Hindlimb muscle (tissue), 1 donor: ENCODE results near the gene GBX2. TPM values are rescaled to one million over a fixed set of nuclear protein-coding genes. Genes with fewer than 3 reads are reported as not detected.

Source experiments
- DNase-seq: peaks from one replicate; pipeline ENCODE4 v3.0.0-alpha.2; 2013
- polyA plus RNA-seq: library from polyadenylated mRNA; unstranded; fragments of 120-200 nt; gene quantifications from one replicate; pipeline ENCODE4 v1.2.1, GENCODE V29; 2013; ENCODE audit not compliant: insufficient read length

Gene GBX2
- 0.22 TPM for polyA plus RNA-seq

- DNase-seq = peak; percentile 58
These were observed at the start of gene GBX2 for GRCh38 chr2:236168110-236169080. Gene GBX2 (minus strand): TSS chr2:236168386. CDS start chr2:236167971, 415 bp downstream.

DNA sequence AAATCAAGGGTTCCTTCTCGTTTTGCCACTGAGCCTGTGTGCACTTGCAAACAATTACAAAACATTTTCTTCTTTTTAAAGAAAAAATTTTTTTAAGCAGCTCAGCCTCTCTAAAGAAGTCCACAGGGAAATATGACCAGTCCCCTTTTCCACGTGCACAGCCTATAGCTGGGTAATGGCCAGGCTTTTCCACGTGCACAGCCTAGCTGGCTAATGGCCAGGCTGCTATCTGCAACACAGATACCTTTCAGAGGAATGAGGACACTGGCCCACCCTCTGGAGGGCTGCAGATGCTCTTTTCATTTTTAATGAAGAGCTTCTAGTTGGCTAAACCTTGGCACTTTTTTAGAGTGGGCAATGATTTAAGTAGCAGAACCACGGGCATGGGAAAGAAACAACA is 49.7 kb upstream of the GBX2 start:
- DNase-seq = no peak

DNA sequence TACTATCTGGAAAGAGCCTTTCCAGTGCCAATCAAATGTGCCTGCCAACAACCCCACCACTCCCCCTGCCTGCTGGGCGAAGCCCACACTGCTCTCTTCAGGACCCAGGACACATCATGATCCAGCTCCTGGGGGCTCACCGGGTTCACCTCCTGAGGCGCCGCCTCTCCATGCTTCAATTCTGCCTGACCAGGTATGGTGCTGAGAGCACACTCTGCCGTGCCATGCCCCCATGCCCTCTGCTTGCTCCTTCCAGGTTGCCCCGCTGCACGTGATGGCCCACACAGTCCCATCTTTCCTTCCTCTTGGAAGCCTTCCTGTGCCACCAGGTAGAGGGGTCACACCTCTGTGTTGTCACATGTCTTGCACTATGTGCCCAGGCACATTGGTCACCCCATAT is 48.5 kb upstream of the GBX2 start:
- no peak for DNase-seq

GRCh38 chr2:236215761-236216333 is 47.7 kb upstream of the GBX2 start:
- no peak for DNase-seq

- DNase-seq = no peak
These were observed 47.0 kb upstream of the GBX2 start for GRCh38 chr2:236215196-236215595.

DNA sequence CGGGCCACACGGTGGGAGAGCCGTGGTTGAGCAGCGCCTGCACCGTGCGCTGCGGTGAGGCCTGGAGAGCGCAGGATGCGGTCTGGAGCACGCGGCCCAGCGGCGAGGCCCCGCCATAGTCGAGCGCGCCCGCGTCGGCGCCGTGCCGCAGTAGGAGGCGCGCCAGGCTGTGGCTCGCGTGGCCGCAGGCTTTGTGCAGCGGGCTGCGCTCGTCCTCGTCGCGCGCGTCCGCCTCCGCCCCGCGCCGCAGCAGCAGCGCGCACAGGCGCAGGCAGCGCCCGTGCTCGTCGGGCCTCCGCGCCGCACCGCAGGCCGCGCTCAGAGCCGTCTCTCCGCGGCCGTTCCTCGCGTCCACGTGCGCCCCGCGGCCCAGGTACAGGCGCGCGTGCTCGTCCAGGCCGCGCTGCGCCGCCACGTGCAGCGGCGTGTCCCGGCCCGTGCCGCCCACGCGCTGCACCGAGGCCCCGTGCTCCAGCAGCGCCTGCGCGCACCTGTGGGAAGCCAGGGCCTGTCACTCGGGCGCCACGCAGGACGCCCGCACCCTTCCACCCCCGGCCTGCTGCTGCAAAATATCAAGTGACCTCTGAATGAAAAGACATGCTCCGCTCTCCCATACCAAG is 46.3 kb upstream of the GBX2 start:
- peak; percentile 10 for DNase-seq

DNA sequence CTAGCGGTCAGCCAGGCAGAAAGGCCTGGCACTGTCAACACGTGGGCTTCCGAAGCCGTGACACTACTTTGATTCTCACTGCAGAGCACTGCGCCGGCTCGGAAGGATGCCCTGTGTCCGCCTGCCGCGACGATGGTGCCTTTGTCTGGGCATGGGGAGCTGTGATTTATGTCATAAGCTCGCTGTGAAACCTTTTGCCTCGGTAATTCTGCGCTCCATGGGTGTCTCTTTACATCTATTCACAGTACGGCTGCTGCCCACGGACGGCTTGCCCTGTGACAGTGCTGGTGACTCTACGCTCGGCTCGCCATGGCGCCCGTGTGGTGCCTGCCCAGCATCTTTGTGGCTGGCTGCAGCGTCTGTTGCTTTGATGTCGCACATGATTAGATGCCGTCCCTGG is 43.1 kb upstream of the GBX2 start:
- no peak for DNase-seq

- no peak for DNase-seq
These were observed 42.4 kb upstream of the GBX2 start for GRCh38 chr2:236210536-236210935.

GRCh38 chr2:236209996-236210395 is 41.8 kb upstream of the GBX2 start:
- no peak for DNase-seq

DNA sequence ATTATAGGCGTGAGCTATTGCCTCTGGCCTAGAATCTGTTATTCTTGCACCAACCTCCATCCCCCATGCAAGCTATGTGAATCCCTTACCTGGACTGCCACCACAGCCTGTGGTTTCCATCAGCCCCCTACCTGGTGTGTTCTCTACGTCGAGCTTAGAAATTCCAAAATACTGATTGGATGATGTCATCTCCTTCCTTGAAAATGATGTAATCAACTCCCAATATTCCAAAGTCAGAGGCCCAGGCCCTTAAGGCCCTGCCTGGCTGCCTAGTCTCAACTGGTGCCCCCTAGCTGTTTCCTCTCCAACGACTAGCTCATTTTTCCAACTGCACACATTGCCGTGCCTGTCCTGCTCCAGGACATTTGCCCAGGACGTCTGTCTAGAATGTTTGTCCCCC is 41.3 kb upstream of the GBX2 start:
- no peak for DNase-seq

GRCh38 chr2:236208019-236208926 is 40.1 kb upstream of the GBX2 start:
- no peak for DNase-seq

DNA sequence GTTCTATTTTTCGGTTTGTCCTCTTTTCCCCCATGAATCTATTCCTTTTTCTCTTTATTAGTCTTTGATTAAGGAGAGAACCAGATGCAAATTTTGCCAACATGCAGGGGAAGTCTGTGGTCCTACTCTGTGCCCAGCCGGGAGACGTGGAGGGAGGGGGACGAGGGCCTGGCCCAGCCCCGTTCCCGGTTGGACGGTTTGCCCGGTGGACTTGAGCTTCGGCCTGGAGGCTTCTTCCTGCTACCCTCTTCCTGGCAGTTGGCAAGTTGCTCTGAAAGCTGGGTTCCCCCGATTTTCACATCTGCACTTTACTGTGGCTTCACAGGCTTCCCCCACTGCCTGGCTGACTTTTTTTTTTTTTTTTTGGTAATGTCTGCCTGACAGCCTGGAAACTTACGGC is 39.3 kb upstream of the GBX2 start:
- no peak for DNase-seq

DNA sequence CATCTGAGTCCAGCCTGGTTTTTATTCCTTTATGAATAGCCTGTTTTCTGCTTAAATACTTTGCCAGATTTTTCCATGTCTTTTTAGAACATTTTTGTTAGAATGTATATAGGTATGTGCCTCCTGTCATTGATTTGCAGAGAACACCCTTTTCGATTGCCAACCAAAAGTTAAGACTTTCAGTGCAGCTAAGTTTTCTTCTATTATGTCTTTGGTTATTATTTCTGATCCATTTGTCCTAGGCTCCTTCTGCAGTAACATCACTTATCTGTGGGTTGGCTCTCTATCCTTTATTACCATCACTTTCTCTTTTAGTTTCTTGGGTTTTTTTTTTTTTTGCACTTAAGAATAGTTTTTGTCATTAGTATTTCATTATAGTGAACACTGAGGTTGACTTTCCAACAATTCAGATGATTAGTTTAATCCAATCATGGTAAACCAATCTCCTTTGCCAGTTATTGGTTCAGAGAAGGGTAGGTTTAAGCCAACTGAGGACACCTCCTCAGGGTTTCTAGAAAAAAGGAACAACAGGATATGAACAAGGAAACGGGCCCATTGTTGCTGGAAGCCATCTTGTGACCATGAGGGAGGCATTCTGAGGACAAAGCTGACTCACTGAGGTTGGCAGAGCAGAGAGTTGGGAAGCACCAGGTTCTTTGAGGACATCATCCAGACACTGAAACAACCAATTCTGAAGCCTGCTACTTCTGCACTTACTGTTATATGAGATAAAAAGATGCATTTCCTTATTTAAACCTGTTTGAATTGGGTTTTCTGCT is 37.9 kb upstream of the GBX2 start:
- DNase-seq = no peak

DNA sequence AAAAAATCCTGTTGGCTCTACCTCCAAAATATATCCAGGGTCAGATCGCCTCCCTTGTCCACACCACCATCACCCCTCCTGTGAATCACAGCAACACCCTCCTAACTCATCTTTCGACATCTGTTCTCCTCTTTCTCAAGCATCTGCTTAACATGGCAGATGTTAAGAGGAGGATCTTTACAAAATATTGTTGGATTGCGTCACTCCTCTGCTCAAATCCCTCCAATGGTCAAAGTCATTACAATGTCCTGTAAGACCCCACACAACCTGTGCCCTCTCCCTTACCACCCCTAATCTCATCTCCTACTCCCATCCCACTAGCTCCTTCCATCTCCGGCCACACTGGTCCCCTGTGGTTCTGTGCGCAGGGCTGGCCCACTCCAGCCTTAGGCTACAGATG is 36.8 kb upstream of the GBX2 start:
- no peak for DNase-seq

DNA sequence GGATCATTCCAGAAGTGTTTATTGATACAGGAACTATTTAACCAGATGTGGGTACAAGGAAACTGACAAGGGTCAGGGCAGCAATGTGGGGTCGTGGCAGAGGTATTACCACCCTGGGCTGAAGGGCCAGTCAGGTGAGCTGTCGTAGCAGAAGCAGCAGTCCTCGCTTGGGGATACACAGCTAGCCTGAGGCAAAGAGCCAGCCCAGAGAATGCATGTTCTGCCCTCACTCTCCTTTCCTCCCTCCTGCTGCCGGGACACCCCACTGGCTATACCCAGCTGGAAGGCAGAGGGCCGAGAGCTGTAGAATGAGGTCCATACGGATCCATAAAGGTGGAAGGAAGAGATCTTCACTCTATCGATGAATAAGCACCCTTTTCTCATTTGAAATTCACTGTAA is 32.2 kb upstream of the GBX2 start:
- DNase-seq = no peak

- DNase-seq = no peak
These were observed 28.2 kb upstream of the GBX2 start for GRCh38 chr2:236196366-236196765.

DNA sequence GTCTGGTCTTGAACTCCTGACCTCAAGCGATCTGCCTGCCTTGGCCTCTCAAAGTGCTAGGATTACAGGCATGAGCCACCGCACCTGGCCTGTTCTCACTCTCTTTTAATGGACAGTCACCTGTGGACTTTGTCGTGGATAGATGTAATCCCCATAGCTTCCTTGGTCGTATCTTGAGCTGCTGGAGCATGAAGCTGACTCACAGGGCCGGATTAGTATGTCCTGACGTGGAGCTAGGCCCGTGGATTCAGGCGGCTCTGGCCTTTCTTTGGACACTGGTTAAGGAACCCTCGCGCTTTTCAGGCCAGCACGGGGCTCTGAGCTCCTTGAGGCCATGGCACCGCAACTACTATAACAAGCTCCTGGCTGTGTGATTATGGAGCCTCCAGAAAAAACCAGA is 27.5 kb upstream of the GBX2 start:
- no peak for DNase-seq

DNA sequence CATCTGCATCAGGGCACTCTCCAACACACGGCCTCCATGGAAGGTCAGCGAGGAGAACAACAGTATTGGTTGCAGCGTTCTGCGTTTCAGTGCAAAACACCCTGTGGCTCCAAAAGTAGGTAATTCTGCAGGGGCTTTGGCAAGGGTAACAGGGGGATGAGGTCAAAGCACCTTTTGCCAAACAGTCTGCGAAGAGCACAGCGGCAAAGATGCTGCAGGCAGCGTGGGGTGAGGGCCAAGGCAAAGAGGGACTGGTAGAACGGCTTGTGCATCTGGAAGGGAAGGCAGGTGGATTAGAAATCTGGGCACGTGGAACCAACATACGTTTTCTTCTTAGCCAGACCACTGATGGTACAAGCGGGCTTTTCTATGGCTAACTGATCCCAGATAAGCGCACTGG is 26.6 kb upstream of the GBX2 start:
- DNase-seq = no peak

DNA sequence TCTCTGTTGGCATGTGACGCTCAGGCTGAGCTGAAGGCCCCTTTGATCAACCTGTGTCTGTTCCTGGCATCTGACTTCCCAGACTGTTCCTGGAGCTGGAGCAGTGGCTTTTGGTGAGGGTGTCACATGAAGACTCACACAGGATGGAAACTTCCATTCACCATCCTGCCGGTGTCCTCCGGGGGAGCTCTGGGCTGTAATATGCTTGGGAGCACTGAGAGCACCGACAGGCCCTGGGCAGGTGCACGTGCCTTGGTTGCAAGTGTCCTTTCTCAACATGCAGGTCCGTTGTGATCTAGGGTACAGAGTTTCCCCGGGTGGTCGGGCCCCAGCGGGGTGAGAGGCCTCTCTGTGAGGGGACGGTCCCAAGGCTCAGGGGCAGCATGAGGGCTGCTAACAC is 24.8 kb upstream of the GBX2 start:
- DNase-seq = no peak

- DNase-seq = no peak
These were observed 22.5 kb upstream of the GBX2 start for GRCh38 chr2:236190674-236191073.

DNA sequence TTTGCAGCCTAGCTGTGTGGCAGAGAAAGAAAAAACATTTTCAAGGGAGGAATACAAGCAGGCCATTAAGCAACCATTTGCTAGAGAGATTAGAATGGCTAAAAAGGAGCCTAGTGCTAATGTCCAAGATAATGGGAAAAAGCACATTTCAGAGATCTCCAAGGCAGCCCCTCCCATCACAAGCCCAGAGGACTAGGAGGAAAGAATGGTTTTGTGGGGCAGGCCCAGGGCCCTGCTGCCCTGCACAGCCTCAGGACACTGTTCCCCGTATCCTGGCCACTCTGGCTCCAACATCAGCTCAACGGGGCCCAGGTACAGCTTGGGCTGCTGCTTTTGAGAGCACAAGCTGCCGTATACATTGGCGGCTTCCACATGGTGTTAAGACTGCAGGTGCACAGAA is 16.5 kb upstream of the GBX2 start:
- no peak for DNase-seq
